Smooth muscle cell (in vitro differentiated cells): ENCODE data around the gene RBM47. TPM values are rescaled to one million over a fixed set of nuclear protein-coding genes. Genes with fewer than 3 reads are reported as not detected.
A peak's percentile ranks its signal among the peaks of the same experiment; 100 is the strongest.

Experiments
- DNase-seq: peaks from one replicate; lab custom pipeline; 2025; ENCODE audit not compliant: unreplicated experiment; lab: John Stamatoyannopoulos, UW
- H2AFZ ChIP-seq: fragments of 200-600 bp; sonication (generic); 2 replicates; pipeline ENCODE4 v1.6.0; 2016; ENCODE audit warnings: antibody characterized with exemption, low read depth, mild to moderate bottlenecking
- H3F3A ChIP-seq: fragments of 200-600 bp; sonication (generic); 2 replicates; pipeline ENCODE4 v1.6.0; 2017; ENCODE audit warnings: antibody characterized with exemption, low read depth
- H3K27ac ChIP-seq: fragments of 200-600 bp; sonication (generic); 2 replicates; pipeline ENCODE4 v1.5.1; 2016; ENCODE audit warnings: low read depth, mild to moderate bottlenecking
- H3K27me3 ChIP-seq: fragments of 200-600 bp; sonication (generic); 2 replicates; pipeline ENCODE4 v1.6.1; 2016; ENCODE audit warnings: low read depth, mild to moderate bottlenecking
- H3K36me3 ChIP-seq: fragments of 200-600 bp; sonication (generic); 2 replicates; pipeline ENCODE4 v1.5.1; 2016; ENCODE audit warnings: low read depth
- H3K4me1 ChIP-seq: fragments of 200-600 bp; sonication (generic); 2 replicates; pipeline ENCODE4 v1.5.1; 2016; ENCODE audit warnings: low read depth
- H3K4me2 ChIP-seq: fragments of 200-600 bp; sonication (generic); 2 replicates; pipeline ENCODE4 v1.6.0; 2016; ENCODE audit warnings: mild to moderate bottlenecking
- H3K4me3 ChIP-seq: fragments of 200-600 bp; sonication (generic); 2 replicates; pipeline ENCODE4 v1.5.1; 2016; ENCODE audit warnings: mild to moderate bottlenecking
- H3K79me2 ChIP-seq: fragments of 200-600 bp; sonication (generic); 2 replicates; pipeline ENCODE4 v1.6.0; 2016; ENCODE audit warnings: low read depth, mild to moderate bottlenecking
- H3K9ac ChIP-seq: fragments of 200-600 bp; sonication (generic); 2 replicates; pipeline ENCODE4 v1.6.0; 2016; ENCODE audit warnings: low read depth
- H3K9me3 ChIP-seq: fragments of 200-600 bp; sonication (generic); replicated peaks from 2 replicates; pipeline ENCODE4 v1.5.1; 2016; ENCODE audit warnings: low read depth
- H4K20me1 ChIP-seq: fragments of 200-600 bp; sonication (generic); 2 replicates; pipeline ENCODE4 v1.6.0; 2016; ENCODE audit warnings: low read depth
- CTCF ChIP-seq: fragments of 200-600 bp; sonication (generic); IDR thresholded peaks from 2 replicates; pipeline ENCODE4 v1.5.1; 2017; ENCODE audit warnings: borderline replicate concordance, mild to moderate bottlenecking, antibody characterized with exemption; ENCODE audit not compliant: insufficient read depth, poor library complexity, severe bottlenecking
- WGBS: methylation state at CpG from one replicate; pipeline ENCODE4 v1.1.7; 2016; ENCODE audit warnings: low lambda C conversion rate; 5-methylcytosine and 5-hydroxymethylcytosine counted together
- polyA plus RNA-seq: library from polyadenylated mRNA; unstranded; fragments of >200 nt; fragmentation: Nextera tagmentation; extraction: Ambion mirVana; gene quantifications from 2 replicates; pipeline ENCODE4 v1.2.1, GENCODE V29; 2016
- total RNA-seq: library from RNA; depleted of rRNA; stranded (reverse); fragments of >200 nt; gene quantifications from 2 replicates; pipeline ENCODE4 v1.2.3, GENCODE V29; 2014

RBM47 gene
- total and polyA plus RNA-seq, 2 experiments from 2014 or later, result 3.4 to 5.5 TPM

DNA sequence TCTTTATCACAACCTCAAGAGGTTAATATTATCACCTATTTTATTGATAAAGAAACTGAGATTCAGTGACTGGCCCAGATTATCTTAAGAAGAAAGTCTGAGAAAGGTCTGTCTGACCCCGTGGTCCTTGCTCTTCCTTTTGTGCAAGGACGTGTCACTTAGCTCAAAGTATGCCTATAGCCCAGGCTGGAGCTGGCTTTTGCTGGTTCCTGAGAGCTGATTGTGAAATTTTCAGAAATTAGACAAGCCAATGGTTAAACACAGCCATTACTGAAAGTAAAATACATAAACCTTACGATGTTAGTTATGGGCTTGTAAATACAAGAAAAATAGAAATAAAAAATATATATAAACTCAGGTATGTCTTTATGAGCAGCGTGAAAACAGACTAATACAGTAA lies 224.5 kb downstream of the RBM47 start:
- no peak for TF ChIP-seq CTCF
- H3K4me3 ChIP-seq, result no peak overlapping the region
- WGBS, result 73% methylated on average over 4 of the region's 4 CpGs
- no peaks in the 10 kb centered on the region for H3K9me3 ChIP-seq
- H3F3A ChIP-seq, result peaks cover 20% of the 10 kb centered on the region
- peak overlapping the region; percentile 40 for H3K4me2 ChIP-seq
- H2AFZ ChIP-seq, result peak overlapping the region; percentile 2
- H3K27me3 ChIP-seq, result no peaks in the 10 kb centered on the region
- H3K27ac ChIP-seq, result peak overlapping the region; percentile 89
- no peaks in the 10 kb centered on the region for H3K36me3 ChIP-seq
- peaks cover 5% of the 10 kb centered on the region for H3K4me1 ChIP-seq
- peak overlapping the region; percentile 29 for H3K9ac ChIP-seq
- H4K20me1 ChIP-seq, result no peaks in the 10 kb centered on the region
- no peaks in the 10 kb centered on the region for H3K79me2 ChIP-seq
- no peak for DNase-seq

- Histone ChIP-seq H3F3A (peaks cover 20% of the 10 kb centered on the region), H3K4me2 (peak overlapping the region; percentile 46), H3K27me3 (no peaks in the 10 kb centered on the region), H3K4me1 (peaks cover 5% of the 10 kb centered on the region), H3K79me2 (no peaks in the 10 kb centered on the region), H2AFZ (no peak overlapping the region), H3K9me3 (no peaks in the 10 kb centered on the region), H3K27ac (peak overlapping the region; percentile 19), H3K36me3 (no peaks in the 10 kb centered on the region), H3K4me3 (no peak overlapping the region), H4K20me1 (no peaks in the 10 kb centered on the region), H3K9ac (no peak overlapping the region)
- TF ChIP-seq CTCF, result no peak
- WGBS, result 17% methylated on average over 5 of the region's 5 CpGs
- no peak for DNase-seq
These were observed 226.6 kb downstream of the RBM47 start for GRCh38 chr4:40403081-40403480.

GRCh38 chr4:40402556-40402955 lies 227.1 kb downstream of the RBM47 start:
- Histone ChIP-seq H3K27me3 (no peaks in the 10 kb centered on the region), H3K4me3 (no peak overlapping the region), H3K27ac (peak overlapping the region; percentile 19), H3K4me2 (peak overlapping the region; percentile 46), H3F3A (peaks cover 20% of the 10 kb centered on the region), H3K4me1 (peaks cover 5% of the 10 kb centered on the region), H2AFZ (no peak overlapping the region), H4K20me1 (no peaks in the 10 kb centered on the region), H3K9ac (no peak overlapping the region), H3K79me2 (no peaks in the 10 kb centered on the region), H3K9me3 (no peaks in the 10 kb centered on the region), H3K36me3 (no peaks in the 10 kb centered on the region)
- WGBS, result 88% methylated on average over 1 of the region's 1 CpG
- TF ChIP-seq CTCF, result no peak
- DNase-seq, result no peak

GRCh38 chr4:40401631-40402030 lies 228.0 kb downstream of the RBM47 start:
- no peak for DNase-seq
- H3K27me3 ChIP-seq, result no peaks in the 10 kb centered on the region
- H3K4me1 ChIP-seq, result peaks cover 5% of the 10 kb centered on the region
- WGBS, result 21% methylated on average over 8 of the region's 8 CpGs
- no peaks in the 10 kb centered on the region for H3K79me2 ChIP-seq
- no peak overlapping the region for H3K4me2 ChIP-seq
- H3K4me3 ChIP-seq, result no peak overlapping the region
- no peak overlapping the region for H2AFZ ChIP-seq
- TF ChIP-seq CTCF, result no peak
- no peak overlapping the region for H3K27ac ChIP-seq
- no peaks in the 10 kb centered on the region for H3K9me3 ChIP-seq
- no peaks in the 10 kb centered on the region for H3K36me3 ChIP-seq
- H3F3A ChIP-seq, result peaks cover 20% of the 10 kb centered on the region
- H4K20me1 ChIP-seq, result no peaks in the 10 kb centered on the region
- no peak overlapping the region for H3K9ac ChIP-seq
